ENCODE results near the gene FHIT.
"Not testable (repeated sequence)": the region's sequence is repeated elsewhere in the genome, so short reads cannot be mapped to it uniquely, and the experiment has no call there.

Gene FHIT

GRCh38 chr3:60574046-60574769 is 677.0 kb downstream of the FHIT start:
- no peak for DNase-seq (ENCODE audit: low read depth in 2 of 2)

GRCh38 chr3:60573494-60573893 is 677.8 kb downstream of the FHIT start:
- no peak for DNase-seq (ENCODE audit: low read depth in 2 of 2)

GRCh38 chr3:60571511-60571910 is 679.7 kb downstream of the FHIT start:
- DNase-seq (ENCODE audit: low read depth in 2 of 2), result no peak

GRCh38 chr3:60557122-60557521 is 694.1 kb downstream of the FHIT start:
- no peak for DNase-seq (ENCODE audit: low read depth in 2 of 2)

- DNase-seq (ENCODE audit: low read depth in 2 of 2), result no peak
Observed at GRCh38 chr3:60555686-60556354, 695.4 kb downstream of the FHIT start.

- no peak for DNase-seq (ENCODE audit: low read depth in 2 of 2)
Observed at GRCh38 chr3:60553144-60553543, 698.1 kb downstream of the FHIT start.

GRCh38 chr3:60552581-60552980 is 698.7 kb downstream of the FHIT start:
- no peak for DNase-seq (ENCODE audit: low read depth in 2 of 2)

GRCh38 chr3:60551455-60552209 is 699.6 kb downstream of the FHIT start:
- DNase-seq (ENCODE audit: low read depth in 2 of 2), result no peak

GRCh38 chr3:60549863-60550262 is 701.4 kb downstream of the FHIT start:
- DNase-seq (ENCODE audit: low read depth in 2 of 2), result no peak

GRCh38 chr3:60542995-60543394 is 708.3 kb downstream of the FHIT start:
- no peak for DNase-seq (ENCODE audit: low read depth in 2 of 2)

- DNase-seq (ENCODE audit: low read depth in 2 of 2), result not testable (repeated sequence)
Observed at GRCh38 chr3:60539394-60539793, 711.9 kb downstream of the FHIT start.

GRCh38 chr3:60536420-60536819 is 714.8 kb downstream of the FHIT start:
- DNase-seq (ENCODE audit: low read depth in 2 of 2), result no peak

- no peak for DNase-seq (ENCODE audit: low read depth in 2 of 2)
Observed at GRCh38 chr3:60531759-60532158, 719.5 kb downstream of the FHIT start.

- no peak for DNase-seq (ENCODE audit: low read depth in 2 of 2)
Observed at GRCh38 chr3:60528651-60529050, 722.6 kb downstream of the FHIT start.

GRCh38 chr3:60523536-60523935 is 727.7 kb downstream of the FHIT start:
- DNase-seq (ENCODE audit: low read depth in 2 of 2), result no peak

- no peak for DNase-seq (ENCODE audit: low read depth in 2 of 2)
Observed at GRCh38 chr3:60517134-60517533, 734.1 kb downstream of the FHIT start.

- no peak for DNase-seq (ENCODE audit: low read depth in 2 of 2)
Observed at GRCh38 chr3:60514866-60515265, 736.4 kb downstream of the FHIT start.

GRCh38 chr3:60514085-60514649 is 737.1 kb downstream of the FHIT start:
- DNase-seq (ENCODE audit: low read depth in 2 of 2), result no peak

GRCh38 chr3:60513241-60513640 is 738.0 kb downstream of the FHIT start:
- no peak for DNase-seq (ENCODE audit: low read depth in 2 of 2)

- no peak for DNase-seq (ENCODE audit: low read depth in 2 of 2)
Observed at GRCh38 chr3:60512506-60512905, 738.7 kb downstream of the FHIT start.

GRCh38 chr3:60509471-60509870 is 741.8 kb downstream of the FHIT start:
- no peak for DNase-seq (ENCODE audit: low read depth in 2 of 2)

- DNase-seq (ENCODE audit: low read depth in 2 of 2), result no peak
Observed at GRCh38 chr3:60504827-60505457, 746.3 kb downstream of the FHIT start.

All from fibroblast of skin of left biceps (primary cell).